Lung (tissue), 12 donors: ENCODE measurements around the gene C17orf107. TPM values are rescaled to one million over a fixed set of nuclear protein-coding genes. Genes with fewer than 3 reads are reported as not detected.

ENCODE experiments used
- ATAC-seq: fragments of 200-7000 bp; cut with Tn5 transposase; one replicate; pipeline ENCODE4 v1.9.1; 2020; ENCODE audit warnings: moderate number of reproducible peaks; ENCODE audit not compliant: insufficient read depth, low FRiP score
- DNase-seq, 3 donors: peaks; one replicate each; pipeline ENCODE4 v3.0.0-alpha.2; 2013 to 2017
- H3K27ac ChIP-seq, 2 donors: one replicate each; pipeline ENCODE4 v1.5.1; 2013; ENCODE audit warnings: mild to moderate bottlenecking in 2 of 2, moderate library complexity in 2 of 2, control low read depth in 1 of 2, inconsistent platforms in 1 of 2, low read depth in 1 of 2, low read length in 1 of 2
- H3K27me3 ChIP-seq, 3 donors: one replicate each; pipeline ENCODE4 v1.5.1; 2013; ENCODE audit warnings: low read length in 2 of 3; ENCODE audit not compliant: control insufficient read depth in 3 of 3, insufficient read depth in 3 of 3
- H3K36me3 ChIP-seq, 4 donors: one replicate each; pipeline ENCODE4 v1.5.1; 2013; ENCODE audit warnings: low read length in 4 of 4, mild to moderate bottlenecking in 1 of 4, moderate library complexity in 1 of 4; ENCODE audit not compliant: control insufficient read depth in 4 of 4, insufficient read depth in 4 of 4
- H3K4me1 ChIP-seq, 5 donors: one replicate each; pipeline ENCODE4 v1.5.1; 2013; ENCODE audit warnings: low read length in 5 of 5, mild to moderate bottlenecking in 2 of 5, moderate library complexity in 1 of 5; ENCODE audit not compliant: control insufficient read depth in 5 of 5, insufficient read depth in 5 of 5
- H3K4me3 ChIP-seq: one replicate; pipeline ENCODE4 v1.5.1; 2013; ENCODE audit warnings: mild to moderate bottlenecking, control low read depth, moderate library complexity
- H3K9ac ChIP-seq, 2 donors: one replicate each; pipeline ENCODE4 v1.5.1; 2013; ENCODE audit warnings: low read length in 2 of 2, control low read depth in 1 of 2; ENCODE audit not compliant: insufficient read depth in 1 of 2
- H3K9me3 ChIP-seq, 4 donors: one replicate each; pipeline ENCODE4 v1.5.1; 2013; ENCODE audit warnings: low read length in 3 of 4, mild to moderate bottlenecking in 1 of 4, moderate library complexity in 1 of 4; ENCODE audit not compliant: control insufficient read depth in 4 of 4, insufficient read depth in 3 of 4
- WGBS, 2 donors: extraction: QIAGEN DNeasy Blood & Tissue Kit; methylation state at CpG; one replicate each; pipeline ENCODE4 v1.1.7; 2013; 5-methylcytosine and 5-hydroxymethylcytosine counted together
- polyA plus RNA-seq, 2 donors: library from polyadenylated mRNA; stranded (reverse); fragments of 200-250 nt; gene quantifications; one replicate each; pipeline ENCODE4 v1.2.1, GENCODE V29; 2013
- total RNA-seq, 2 donors: library from RNA; depleted of rRNA in 1 of 2; stranded (reverse); fragments of >200 nt in 1 of 2; gene quantifications; one replicate each; pipeline ENCODE4 v1.2.1, GENCODE V29; 2014 to 2021
- TF ChIP-seq, protein P1 (sequence below): IDR thresholded peaks from 2 replicates; pipeline ENCODE4 v1.5.1; 2012; ENCODE audit warnings: mild to moderate bottlenecking; ENCODE audit errors: control extremely low read depth, extremely low read depth
- donor health status: control.
- donor health status: control.
- donor health status: Bipolar disorder and iron deficiency.
- donor health status: healthy.
- donor health status: DM: yes; HTN: yes; CAD: no.

Gene C17orf107
- total and polyA plus RNA-seq, 4 donors, result 1.3 to 4.5 (median 2.8) TPM

DNA sequence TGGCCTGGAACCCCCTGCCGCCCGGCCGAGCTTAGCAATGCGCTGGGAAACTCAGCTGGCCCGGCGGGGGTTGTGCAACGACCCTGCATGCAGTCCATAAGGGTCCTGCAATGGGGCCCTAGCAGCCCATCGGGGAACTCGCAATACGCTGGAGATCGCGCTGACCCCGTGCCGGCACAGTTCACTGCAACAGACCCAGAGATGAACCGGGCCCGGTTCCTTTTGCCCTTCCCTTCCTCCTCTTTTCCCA, 40.1 kb downstream of the C17orf107 start:
- Histone ChIP-seq H3K36me3 (peaks cover 5 to 26% (median 23%) of the 10 kb centered on the region in 4 donors), H3K4me1 (peaks cover 0 to 27% (median 13%) of the 10 kb centered on the region in 5 donors), H3K27ac (peak overlapping the region; percentile 90 to 94), H3K27me3 (no peaks in the 10 kb centered on the region), H3K9ac (peak overlapping the region; percentile 65 to 80), H3K9me3 (no peaks in the 10 kb centered on the region), H3K4me3 (peak overlapping the region; percentile 77)
- 0 to 1% methylated on average over 16 of the region's 16 CpGs for WGBS, 2 donors
- DNase-seq, result no peak
- TF ChIP-seq, protein P1, sequence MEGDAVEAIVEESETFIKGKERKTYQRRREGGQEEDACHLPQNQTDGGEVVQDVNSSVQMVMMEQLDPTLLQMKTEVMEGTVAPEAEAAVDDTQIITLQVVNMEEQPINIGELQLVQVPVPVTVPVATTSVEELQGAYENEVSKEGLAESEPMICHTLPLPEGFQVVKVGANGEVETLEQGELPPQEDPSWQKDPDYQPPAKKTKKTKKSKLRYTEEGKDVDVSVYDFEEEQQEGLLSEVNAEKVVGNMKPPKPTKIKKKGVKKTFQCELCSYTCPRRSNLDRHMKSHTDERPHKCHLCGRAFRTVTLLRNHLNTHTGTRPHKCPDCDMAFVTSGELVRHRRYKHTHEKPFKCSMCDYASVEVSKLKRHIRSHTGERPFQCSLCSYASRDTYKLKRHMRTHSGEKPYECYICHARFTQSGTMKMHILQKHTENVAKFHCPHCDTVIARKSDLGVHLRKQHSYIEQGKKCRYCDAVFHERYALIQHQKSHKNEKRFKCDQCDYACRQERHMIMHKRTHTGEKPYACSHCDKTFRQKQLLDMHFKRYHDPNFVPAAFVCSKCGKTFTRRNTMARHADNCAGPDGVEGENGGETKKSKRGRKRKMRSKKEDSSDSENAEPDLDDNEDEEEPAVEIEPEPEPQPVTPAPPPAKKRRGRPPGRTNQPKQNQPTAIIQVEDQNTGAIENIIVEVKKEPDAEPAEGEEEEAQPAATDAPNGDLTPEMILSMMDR, result no peak
- ATAC-seq, result no peak

DNA sequence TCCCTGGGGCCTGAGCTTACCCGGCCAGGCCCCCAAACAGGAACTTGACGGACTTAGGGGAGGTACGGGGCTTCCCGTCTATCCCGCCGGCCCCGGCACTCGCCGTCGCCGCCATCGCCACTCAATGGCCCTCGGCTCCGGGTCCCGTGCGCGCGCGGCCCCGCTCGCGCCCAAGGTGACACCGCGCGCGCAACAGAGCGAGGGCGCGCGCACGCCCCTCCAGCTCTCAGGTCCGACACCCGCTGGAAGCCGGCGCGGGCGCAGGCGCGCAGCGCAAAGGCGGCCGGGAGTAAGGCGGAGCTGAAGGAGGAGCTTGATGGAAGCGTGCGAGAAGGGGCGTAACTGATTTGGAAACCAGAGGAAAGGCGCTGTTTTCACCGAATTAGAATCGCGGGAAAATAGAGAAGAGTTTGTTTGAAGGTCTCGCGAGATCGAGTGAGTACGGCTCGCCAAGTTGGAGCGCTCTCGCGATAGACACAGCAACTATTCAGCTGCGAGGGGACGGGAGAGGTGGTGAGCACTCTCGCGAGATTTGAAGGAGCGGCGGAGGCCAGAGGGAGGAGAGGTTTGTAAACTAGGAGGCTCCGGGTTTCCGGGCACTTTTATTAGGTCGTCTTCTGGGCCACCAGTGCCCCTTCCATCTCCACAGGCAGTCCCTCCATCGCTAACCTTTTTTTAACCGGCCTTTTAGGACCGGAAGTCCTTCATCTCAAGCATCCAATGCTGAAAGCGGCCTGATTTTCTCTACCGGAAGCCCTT, 40.6 kb downstream of the C17orf107 start, which contains the start of the genes RNF167 and SLC25A11:
TSS of gene RNF167 (plus strand) at position 473 of the 759 bp plus-strand sequence. CDS start 642 bp downstream, outside the sequence.
TSS of gene SLC25A11 (minus strand) at position 251 of the 759 bp plus-strand sequence. CDS start at position 115, 136 bp downstream.
- H3K4me1 ChIP-seq, result peaks cover 0 to 27% (median 13%) of the 10 kb centered on the region in 5 donors
- TF ChIP-seq, protein P1, result no peak
- H3K4me3 ChIP-seq, result peak within 1 kb of the TSS; percentile 77
- no peaks in the 10 kb centered on the region for H3K9me3 ChIP-seq
- no peaks in the 10 kb centered on the region for H3K27me3 ChIP-seq
- ATAC-seq (peak; percentile 91), DNase-seq (peak; percentile 98 to 100 (median 100))
- H3K9ac ChIP-seq, result peak within 1 kb of the TSS; percentile 73 to 86
- H3K36me3 ChIP-seq, result peaks cover 5 to 29% (median 26%) of the 10 kb centered on the region in 4 donors
- 0% methylated on average over 72 of the region's 72 CpGs for WGBS, 2 donors
- peak within 1 kb of the TSS; percentile 90 to 94 for H3K27ac ChIP-seq

DNA sequence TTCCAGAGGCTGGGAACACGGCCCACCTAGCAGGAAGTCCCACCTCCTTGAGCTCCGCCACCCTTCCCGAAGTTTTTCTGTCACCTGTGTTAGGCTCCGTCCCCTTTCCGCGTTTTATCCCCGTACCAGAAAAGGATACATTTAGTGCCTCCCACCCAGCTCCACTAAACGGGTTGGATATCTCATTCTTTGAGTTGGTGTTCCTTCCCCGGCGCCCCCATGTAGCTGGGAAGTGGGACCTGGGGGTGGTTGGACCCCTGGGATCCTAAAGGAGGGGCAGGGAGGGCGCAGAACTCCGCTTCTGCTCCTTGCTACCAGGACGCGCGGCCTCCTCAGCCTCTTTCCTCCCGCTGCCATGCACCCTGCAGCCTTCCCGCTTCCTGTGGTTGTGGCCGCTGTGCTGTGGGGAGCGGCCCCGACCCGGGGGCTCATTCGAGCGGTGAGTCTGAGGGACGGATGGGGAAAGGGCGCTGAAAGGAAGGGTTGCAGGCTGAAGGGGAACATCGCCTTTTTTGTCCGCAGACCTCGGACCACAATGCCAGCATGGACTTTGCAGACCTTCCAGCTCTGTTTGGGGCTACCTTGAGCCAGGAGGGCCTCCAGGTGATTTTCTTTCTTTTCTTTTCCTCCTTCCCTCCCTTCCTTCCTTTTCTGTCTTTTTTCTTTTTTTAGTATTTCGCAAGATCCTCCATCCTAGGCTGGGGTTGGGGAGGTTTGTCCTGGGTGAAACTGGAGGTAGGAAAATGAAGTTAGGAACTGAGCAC, 41.4 kb downstream of the C17orf107 start:
- Histone ChIP-seq H3K27me3 (no peaks in the 10 kb centered on the region), H3K36me3 (peaks cover 9 to 35% (median 31%) of the 10 kb centered on the region in 4 donors), H3K9me3 (no peaks in the 10 kb centered on the region), H3K9ac (peak overlapping the region; percentile 73 to 86), H3K4me3 (peak overlapping the region; percentile 61), H3K27ac (peak overlapping the region; percentile 90 to 94), H3K4me1 (peaks cover 0 to 27% (median 13%) of the 10 kb centered on the region in 5 donors)
- WGBS, 2 donors, result 0 to 1% methylated on average over 29 of the region's 29 CpGs
- peak; percentile 37 for ATAC-seq
- no peak for DNase-seq
- TF ChIP-seq, protein P1, result no peak
